A549 (cell line): ENCODE results near the gene CSMD2. TPM values are rescaled to one million over a fixed set of nuclear protein-coding genes. Genes with fewer than 3 reads are reported as not detected.

Experiments
- ATAC-seq, 2 experiments: fragments of 200-7000 bp in 1 of 2; fragments of >200 bp in 1 of 2; cut with Nextera tagmentation in 1 of 2; cut with Tn5 transposase in 1 of 2; 3 replicates each; pipeline versions ENCODE4 v1.8.0 to v1.9.1; 2018 to 2020; ENCODE audit warnings: mild to moderate bottlenecking in 1 of 2, moderate library complexity in 1 of 2
- CTCF ChIA-PET: fragments of 300-600 bp; sonication (Branson Sonifier 250); formaldehyde crosslinking; extraction: SDS; loops from one replicate; lab custom pipeline; 2021; ENCODE audit warnings: antibody characterized with exemption, inconsistent platforms; lab: Yijun Ruan, JAX
- POLR2A ChIA-PET: fragments of 350-600 bp; formaldehyde crosslinking; extraction: SDS; loops from one replicate; lab custom pipeline; 2021; ENCODE audit warnings: antibody characterized with exemption, inconsistent platforms; lab: Yijun Ruan, JAX
- DNase-seq, 2 experiments: peaks; one replicate each; pipeline versions ENCODE4 v3.0.0 to v3.0.0-alpha.2; 2011 to 2016; ENCODE audit warnings: low read depth in 1 of 2, low spot score in 1 of 2
- FAIRE-seq: peaks from 2 replicates; lab custom pipeline; 2011; peaks lifted over from hg19 to GRCh38; lab: Jason Lieb, UNC
- H3K27ac ChIP-seq, 2 experiments: fragments of >200 bp; sonication (Bioruptor Twin); formaldehyde crosslinking; 3 replicates each; pipeline ENCODE4 v1.5.1; 2016 to 2017
- H3K4me1 ChIP-seq: fragments of >200 bp; sonication (Bioruptor Twin); formaldehyde crosslinking; 3 replicates; pipeline ENCODE4 v1.6.1; 2016
- H3K4me2 ChIP-seq: fragments of >200 bp; sonication (Bioruptor Twin); formaldehyde crosslinking; 3 replicates; pipeline ENCODE4 v1.6.1; 2016
- H3K4me3 ChIP-seq: fragments of >200 bp; sonication (Bioruptor Twin); formaldehyde crosslinking; 3 replicates; pipeline ENCODE4 v1.5.1; 2016
- H3K9me3 ChIP-seq: fragments of >200 bp; sonication (Bioruptor Twin); formaldehyde crosslinking; 3 replicates; pipeline ENCODE4 v1.6.1; 2016
- BHLHE40 ChIP-seq: IDR thresholded peaks from 2 replicates; pipeline ENCODE4 v1.6.1; 2012; ENCODE audit warnings: low read depth, low read length, inconsistent platforms
- CBX2 ChIP-seq: fragments of 200-600 bp; sonication (generic); IDR thresholded peaks from 2 replicates; pipeline ENCODE4 v1.6.1; 2016; ENCODE audit warnings: low read depth, mild to moderate bottlenecking, borderline replicate concordance
- CEBPB ChIP-seq, 2 experiments: fragments of >200 bp in 1 of 2; sonication (Bioruptor Twin) in 1 of 2; formaldehyde crosslinking in 1 of 2; IDR thresholded peaks; 2 replicates each; pipeline ENCODE4 v1.6.1; 2012 to 2016
- CHD4 ChIP-seq: fragments of 200-600 bp; sonication (generic); IDR thresholded peaks from 2 replicates; pipeline ENCODE4 v1.6.1; 2016; ENCODE audit warnings: antibody characterized with exemption, mild to moderate bottlenecking, borderline replicate concordance
- EP300 ChIP-seq, 2 experiments: fragments of >200 bp; sonication (Bioruptor Twin); formaldehyde crosslinking; IDR thresholded peaks; 2 replicates in 1 of 2; 3 replicates in 1 of 2; pipeline ENCODE4 v1.6.1; 2016 to 2017
- FOSB ChIP-seq: fragments of 250-450 bp; sonication (Bioruptor Pico); IDR thresholded peaks from 2 replicates; pipeline ENCODE4 v1.5.0; 2020; ENCODE audit warnings: mild to moderate bottlenecking, moderate library complexity
- HOXA7 ChIP-seq: fragments of 250-450 bp; sonication (Bioruptor Pico); IDR thresholded peaks from 2 replicates; pipeline ENCODE4 v1.5.0; 2020; ENCODE audit warnings: mild to moderate bottlenecking, moderate library complexity
- HOXB13 ChIP-seq: fragments of 250-450 bp; sonication (Bioruptor Pico); IDR thresholded peaks from 2 replicates; pipeline ENCODE4 v1.5.0; 2020; ENCODE audit warnings: low read depth, mild to moderate bottlenecking, moderate library complexity
- HOXB5 ChIP-seq: fragments of 250-450 bp; sonication (Bioruptor Pico); IDR thresholded peaks from 2 replicates; pipeline ENCODE4 v1.5.0; 2020; ENCODE audit warnings: mild to moderate bottlenecking, moderate library complexity
- MAFK ChIP-seq: fragments of 450-650 bp; IDR thresholded peaks from 2 replicates; pipeline ENCODE4 v1.6.1; 2014; ENCODE audit not compliant: partially characterized antibody
- MYC ChIP-seq: IDR thresholded peaks from 2 replicates; pipeline ENCODE4 v1.6.1; 2012; ENCODE audit warnings: mild to moderate bottlenecking, inconsistent platforms, low read length, improper control_type of control experiment, borderline replicate concordance
- POLR2A ChIP-seq: IDR thresholded peaks from 2 replicates; pipeline ENCODE4 v1.6.1; 2012; ENCODE audit warnings: mild to moderate bottlenecking, low read length
- RARB ChIP-seq: fragments of 250-450 bp; sonication (Bioruptor Pico); IDR thresholded peaks from 2 replicates; pipeline ENCODE4 v1.8.0; 2021; ENCODE audit warnings: mild to moderate bottlenecking, moderate library complexity
- RFX5 ChIP-seq: fragments of 450-650 bp; IDR thresholded peaks from 2 replicates; pipeline ENCODE4 v1.7.1; 2014; ENCODE audit warnings: antibody characterized with exemption, mild to moderate bottlenecking, moderate library complexity
- TP53 ChIP-seq: fragments of 250-450 bp; sonication (Bioruptor Pico); IDR thresholded peaks from 2 replicates; pipeline ENCODE4 v1.5.0; 2021; ENCODE audit warnings: mild to moderate bottlenecking, moderate library complexity
- ZC3H11A ChIP-seq: fragments of 450-650 bp; IDR thresholded peaks from 2 replicates; pipeline ENCODE4 v1.6.1; 2014; ENCODE audit warnings: antibody characterized with exemption, mild to moderate bottlenecking
- ZFP36 ChIP-seq: fragments of 450-650 bp; IDR thresholded peaks from 2 replicates; pipeline ENCODE4 v1.6.1; 2014; ENCODE audit warnings: borderline replicate concordance; ENCODE audit not compliant: partially characterized antibody
- WGBS: methylation state at CpG from one replicate; pipeline ENCODE4 v1.1.6; 2017; ENCODE audit errors: missing lambda C conversion rate; 5-methylcytosine and 5-hydroxymethylcytosine counted together
- polyA plus RNA-seq, 4 experiments: library from polyadenylated mRNA; depleted of rRNA in 3 of 4; stranded (reverse); fragments of >200 nt; fragmentation: RNase III in 1 of 4; extraction: RNeasy Plus Mini Kit Qiagen cat#74134 plus additional on column Dnase treatment in 1 of 4; gene quantifications; 2 replicates in 3 of 4; 3 replicates in 1 of 4; pipeline ENCODE4 v1.2.3, GENCODE V29; 2011 to 2017
- TF ChIP-seq, protein P1 (sequence below): fragments of >200 bp; sonication (Bioruptor Twin); formaldehyde crosslinking; IDR thresholded peaks from 3 replicates; pipeline ENCODE4 v1.6.1; 2016
- TF ChIP-seq, protein P2 (sequence below): fragments of 200-600 bp; sonication (generic); IDR thresholded peaks from 2 replicates; pipeline ENCODE4 v1.6.1; 2016; ENCODE audit warnings: antibody characterized with exemption, mild to moderate bottlenecking, moderate library complexity
- TF ChIP-seq, protein P3 (sequence below): fragments of 150-350 bp; IDR thresholded peaks from 2 replicates; pipeline ENCODE4 v1.6.1; 2014; ENCODE audit warnings: low read depth, mild to moderate bottlenecking, low read length

Gene CSMD2
- polyA plus RNA-seq, 2 of the 4 experiments (the other 2 are of a cell fraction) = not detected

DNA sequence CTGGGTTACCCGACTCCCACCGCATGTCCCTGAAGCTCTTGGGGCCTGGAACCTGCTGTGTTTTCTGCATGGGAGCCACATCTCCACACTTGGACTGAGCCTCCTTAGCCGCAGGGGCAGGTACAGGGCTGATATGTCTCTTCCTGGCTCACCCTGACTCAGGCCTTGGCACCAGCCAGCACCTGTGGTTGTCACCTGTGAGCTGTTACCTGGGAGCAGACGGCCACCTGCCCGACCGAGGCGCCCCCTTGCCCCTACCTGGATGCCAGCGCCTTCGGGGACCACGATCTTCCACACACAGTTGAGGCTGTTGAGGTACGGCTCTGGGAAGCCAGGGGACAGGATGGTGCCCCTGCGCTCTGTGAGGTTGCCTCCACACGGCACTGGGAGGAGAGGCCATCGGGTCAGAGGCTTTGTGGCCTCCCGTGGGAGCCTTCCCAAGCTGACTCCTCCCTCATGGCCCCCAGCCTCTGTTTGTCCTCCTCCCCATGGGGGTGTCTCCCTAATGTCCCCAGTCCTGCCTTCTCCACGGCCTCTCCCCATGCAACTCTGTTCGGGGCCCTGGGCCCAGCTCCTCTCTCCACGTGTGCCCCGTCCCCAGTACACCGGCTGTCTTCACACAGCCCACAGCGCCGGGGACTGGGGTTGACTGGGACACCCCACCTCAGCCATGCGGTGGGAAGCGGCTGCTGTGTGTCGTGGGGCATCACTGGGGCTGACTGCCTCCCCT is 540.6 kb downstream of the CSMD2 start:
- POLR2A ChIA-PET = no interaction called here
- H3K4me1 ChIP-seq = no peaks in the 10 kb centered on the region

DNA sequence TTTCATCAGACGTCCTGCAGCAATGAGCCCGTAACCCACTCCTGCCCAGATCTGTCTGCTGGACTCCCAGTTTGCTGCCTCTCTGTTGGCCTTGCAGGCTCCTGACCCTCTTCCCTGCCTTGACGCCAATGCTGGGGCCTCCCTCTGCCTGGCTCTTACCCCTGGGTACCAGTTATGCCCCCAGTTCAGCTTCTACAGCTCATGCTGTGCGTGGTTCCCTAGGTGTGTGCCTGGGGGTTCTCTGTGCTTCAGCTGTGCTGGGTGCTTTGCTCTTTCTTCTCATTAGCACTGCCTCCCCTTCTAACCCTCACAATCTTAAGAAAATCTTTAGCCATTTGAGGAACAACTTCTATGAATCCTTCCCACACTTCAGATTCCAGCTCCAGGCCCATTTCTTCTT is 541.2 kb downstream of the CSMD2 start:
- DNase-seq (no peak), FAIRE-seq (no peak), ATAC-seq (no peak)
- no peaks in the 10 kb centered on the region for H3K9me3 ChIP-seq
- no peaks in the 10 kb centered on the region for H3K4me1 ChIP-seq
- WGBS = 28% methylated on average over 4 of the region's 4 CpGs
- TF ChIP-seq TP53 (CRISPR knock-in tag) = no peak
- no peak for TF ChIP-seq MAFK
- TF ChIP-seq, protein P1, sequence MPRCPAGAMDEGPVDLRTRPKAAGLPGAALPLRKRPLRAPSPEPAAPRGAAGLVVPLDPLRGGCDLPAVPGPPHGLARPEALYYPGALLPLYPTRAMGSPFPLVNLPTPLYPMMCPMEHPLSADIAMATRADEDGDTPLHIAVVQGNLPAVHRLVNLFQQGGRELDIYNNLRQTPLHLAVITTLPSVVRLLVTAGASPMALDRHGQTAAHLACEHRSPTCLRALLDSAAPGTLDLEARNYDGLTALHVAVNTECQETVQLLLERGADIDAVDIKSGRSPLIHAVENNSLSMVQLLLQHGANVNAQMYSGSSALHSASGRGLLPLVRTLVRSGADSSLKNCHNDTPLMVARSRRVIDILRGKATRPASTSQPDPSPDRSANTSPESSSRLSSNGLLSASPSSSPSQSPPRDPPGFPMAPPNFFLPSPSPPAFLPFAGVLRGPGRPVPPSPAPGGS = no peak
- no peak for TF ChIP-seq RARB (CRISPR knock-in tag)
- no peak for TF ChIP-seq CBX2
- H3K27ac ChIP-seq = no peak overlapping the region
- H3K4me2 ChIP-seq = no peak overlapping the region
- ChIA-PET POLR2A (no interaction called here), CTCF (interaction anchor here (1.0 to 4.2 kb wide), 3 partner anchors 9 to 11 kb away, joined by 4 to 17 read pairs (median 11); no protein-coding TSS in a partner anchor)
- H3K4me3 ChIP-seq = no peak overlapping the region

More for the DNA sequence above, 540.6 kb downstream of the CSMD2 start:
- TF ChIP-seq HOXA7 (CRISPR knock-in tag) (no peak), CHD4 (no peak), CEBPB (IDR thresholded peaks at IDR 0.05) (no peak), HOXB5 (CRISPR knock-in tag) (no peak), BHLHE40 (no peak), RFX5 (no peak), ZFP36 (no peak), EP300 (IDR thresholded peaks at IDR 0.05) (no peak), MYC (no peak), FOSB (no peak), HOXB13 (no peak), ZC3H11A (no peak), POLR2A (no peak)
- TF ChIP-seq, protein P2, sequence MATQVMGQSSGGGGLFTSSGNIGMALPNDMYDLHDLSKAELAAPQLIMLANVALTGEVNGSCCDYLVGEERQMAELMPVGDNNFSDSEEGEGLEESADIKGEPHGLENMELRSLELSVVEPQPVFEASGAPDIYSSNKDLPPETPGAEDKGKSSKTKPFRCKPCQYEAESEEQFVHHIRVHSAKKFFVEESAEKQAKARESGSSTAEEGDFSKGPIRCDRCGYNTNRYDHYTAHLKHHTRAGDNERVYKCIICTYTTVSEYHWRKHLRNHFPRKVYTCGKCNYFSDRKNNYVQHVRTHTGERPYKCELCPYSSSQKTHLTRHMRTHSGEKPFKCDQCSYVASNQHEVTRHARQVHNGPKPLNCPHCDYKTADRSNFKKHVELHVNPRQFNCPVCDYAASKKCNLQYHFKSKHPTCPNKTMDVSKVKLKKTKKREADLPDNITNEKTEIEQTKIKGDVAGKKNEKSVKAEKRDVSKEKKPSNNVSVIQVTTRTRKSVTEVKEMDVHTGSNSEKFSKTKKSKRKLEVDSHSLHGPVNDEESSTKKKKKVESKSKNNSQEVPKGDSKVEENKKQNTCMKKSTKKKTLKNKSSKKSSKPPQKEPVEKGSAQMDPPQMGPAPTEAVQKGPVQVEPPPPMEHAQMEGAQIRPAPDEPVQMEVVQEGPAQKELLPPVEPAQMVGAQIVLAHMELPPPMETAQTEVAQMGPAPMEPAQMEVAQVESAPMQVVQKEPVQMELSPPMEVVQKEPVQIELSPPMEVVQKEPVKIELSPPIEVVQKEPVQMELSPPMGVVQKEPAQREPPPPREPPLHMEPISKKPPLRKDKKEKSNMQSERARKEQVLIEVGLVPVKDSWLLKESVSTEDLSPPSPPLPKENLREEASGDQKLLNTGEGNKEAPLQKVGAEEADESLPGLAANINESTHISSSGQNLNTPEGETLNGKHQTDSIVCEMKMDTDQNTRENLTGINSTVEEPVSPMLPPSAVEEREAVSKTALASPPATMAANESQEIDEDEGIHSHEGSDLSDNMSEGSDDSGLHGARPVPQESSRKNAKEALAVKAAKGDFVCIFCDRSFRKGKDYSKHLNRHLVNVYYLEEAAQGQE = no peak
- TF ChIP-seq, protein P3, sequence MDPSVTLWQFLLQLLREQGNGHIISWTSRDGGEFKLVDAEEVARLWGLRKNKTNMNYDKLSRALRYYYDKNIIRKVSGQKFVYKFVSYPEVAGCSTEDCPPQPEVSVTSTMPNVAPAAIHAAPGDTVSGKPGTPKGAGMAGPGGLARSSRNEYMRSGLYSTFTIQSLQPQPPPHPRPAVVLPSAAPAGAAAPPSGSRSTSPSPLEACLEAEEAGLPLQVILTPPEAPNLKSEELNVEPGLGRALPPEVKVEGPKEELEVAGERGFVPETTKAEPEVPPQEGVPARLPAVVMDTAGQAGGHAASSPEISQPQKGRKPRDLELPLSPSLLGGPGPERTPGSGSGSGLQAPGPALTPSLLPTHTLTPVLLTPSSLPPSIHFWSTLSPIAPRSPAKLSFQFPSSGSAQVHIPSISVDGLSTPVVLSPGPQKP = no peak
- TF ChIP-seq, all 56 proteins: peak for 0
- Histone ChIP-seq H3K9me3 (no peaks in the 10 kb centered on the region), H3K4me3 (no peak overlapping the region), H3K27ac (no peak overlapping the region), H3K4me2 (no peak overlapping the region)
- DNase-seq (no peak), FAIRE-seq (no peak), ATAC-seq (no peak)
- CTCF ChIA-PET = interaction anchor here (0.5 to 4.2 kb wide), 4 partner anchors 9 to 389 kb away, joined by 3 to 17 read pairs (median 8); no protein-coding TSS in a partner anchor
- WGBS = 88% methylated on average over 9 of the region's 25 CpGs
